BLaER1 treated with 17β-estradiol and CSF1 and Interleukin-3, amounts not matched to agents 10 nM and 100 nM (cell line): Measurements from ENCODE around the gene BLCAP.

Experiments used
- H3K27ac ChIP-seq, 11 experiments: shearing (Covaris generic); formaldehyde crosslinking; 2 replicates each; pipeline ENCODE4 v1.8.1; 2022
- H3K27me3 ChIP-seq, 11 experiments: shearing (Covaris generic); formaldehyde crosslinking; 2 replicates each; pipeline ENCODE4 v1.8.1; 2022
- H3K36me3 ChIP-seq, 11 experiments: shearing (Covaris generic); formaldehyde crosslinking; 2 replicates each; pipeline ENCODE4 v1.8.1; 2022
- H3K4me1 ChIP-seq, 10 experiments: shearing (Covaris generic); formaldehyde crosslinking; 2 replicates each; pipeline ENCODE4 v1.8.1; 2022
- H3K4me2 ChIP-seq, 11 experiments: shearing (Covaris generic); formaldehyde crosslinking; 2 replicates each; pipeline ENCODE4 v1.8.1; 2022
- H3K4me3 ChIP-seq, 10 experiments: shearing (Covaris generic); formaldehyde crosslinking; 2 replicates each; pipeline ENCODE4 v1.8.1; 2022
- H3K9ac ChIP-seq, 11 experiments: shearing (Covaris generic); formaldehyde crosslinking; 2 replicates each; pipeline ENCODE4 v1.8.1; 2022
- H3K9me3 ChIP-seq, 11 experiments: shearing (Covaris generic); formaldehyde crosslinking; replicated peaks in 1 of 11; 2 replicates each; pipeline ENCODE4 v1.8.1; 2022
- H4K20me1 ChIP-seq, 11 experiments: shearing (Covaris generic); formaldehyde crosslinking; 2 replicates each; pipeline ENCODE4 v1.8.1; 2022
- Cebpa-rat ChIP-seq, 11 experiments: shearing (Covaris generic); IDR thresholded peaks; 2 replicates each; pipeline ENCODE4 v1.8.1; 2022

The BLCAP gene

DNA sequence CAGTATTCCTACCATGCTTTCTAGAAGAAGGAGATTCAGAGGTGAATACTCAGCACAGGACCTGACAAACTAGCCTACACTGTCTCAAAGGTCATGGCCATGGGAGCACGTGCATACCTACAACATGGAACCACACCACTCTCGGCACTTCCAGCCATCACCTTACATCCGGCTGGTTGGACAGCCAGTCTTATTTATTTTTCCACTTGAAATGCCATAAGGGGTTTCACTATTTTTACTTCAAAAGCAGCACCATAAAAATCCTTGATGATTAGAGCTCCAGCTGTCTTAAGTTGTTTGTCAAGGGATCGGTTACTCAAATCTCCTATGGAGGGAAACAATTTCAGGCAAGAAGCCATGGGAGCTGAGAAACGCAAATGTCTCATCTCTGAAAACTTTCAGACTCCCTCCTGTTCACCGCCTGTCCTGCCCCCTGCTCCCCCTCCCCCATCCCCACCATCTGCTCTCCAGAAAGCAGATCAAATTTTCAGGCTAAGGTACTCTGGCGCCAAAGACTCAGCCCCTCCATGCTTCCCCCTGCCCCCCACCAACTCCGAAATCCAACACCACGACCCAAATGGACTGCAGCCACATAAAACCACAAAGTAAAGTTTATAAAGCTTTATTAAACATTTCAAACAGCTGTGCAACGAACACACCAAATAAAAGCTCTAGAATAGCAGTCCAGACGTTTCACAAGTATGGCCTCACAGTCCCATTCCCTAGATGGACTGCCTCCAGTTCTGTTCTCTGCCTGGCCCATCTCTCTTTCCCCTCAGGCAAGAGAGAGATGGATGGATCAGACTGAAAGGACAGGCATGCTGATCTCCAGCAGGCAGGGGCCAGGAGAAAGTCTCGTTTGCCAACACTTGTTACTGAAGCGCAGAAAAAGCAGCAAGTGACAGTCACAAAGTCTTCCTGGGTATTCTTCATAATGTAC lies 10.6 kb downstream of the BLCAP start:
- Histone ChIP-seq H3K4me3 (no peak overlapping the region), H3K4me1 (no peaks in the 10 kb centered on the region; a peak in 1 of 20 replicates)

DNA sequence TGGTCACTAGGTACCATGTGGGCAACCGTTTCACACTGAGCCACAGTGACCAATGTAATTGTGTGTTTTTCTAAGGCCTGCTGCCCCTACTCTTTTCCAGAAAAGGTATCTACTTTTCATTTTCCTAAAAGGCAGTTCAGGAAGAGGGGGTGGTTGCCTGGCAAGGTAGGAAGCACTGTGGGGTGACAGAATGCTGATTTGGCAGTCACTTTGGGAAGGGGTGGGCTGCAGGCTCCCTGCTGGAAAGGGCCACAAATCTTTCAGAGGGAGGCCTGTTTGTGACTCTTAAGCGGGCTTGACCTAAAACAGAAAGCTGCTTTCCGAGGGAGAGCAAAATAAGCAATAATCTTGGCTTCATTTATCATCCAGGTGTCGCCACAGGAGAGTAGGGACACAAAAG lies 11.8 kb downstream of the BLCAP start:
- Histone ChIP-seq H4K20me1 (peaks cover 40 to 100% (median 78%) of the 10 kb centered on the region in 11 experiments), H3K9ac (no peak overlapping the region), H3K27ac (no peak overlapping the region)

More for the DNA sequence above, 10.6 kb downstream of the BLCAP start:
- Histone ChIP-seq H4K20me1 (peaks cover 40 to 100% (median 88%) of the 10 kb centered on the region in 11 experiments), H3K27ac (no peak overlapping the region), H3K9ac (no peak overlapping the region), H3K36me3 (peaks cover 25 to 98% (median 48%) of the 10 kb centered on the region in 11 experiments), H3K27me3 (no peaks in the 10 kb centered on the region), H3K4me2 (no peak overlapping the region), H3K9me3 (peaks cover 0 to 22% (median 16%) of the 10 kb centered on the region in 11 experiments; a peak in 19 of 22 replicates)
- no peak for TF ChIP-seq Cebpa-rat (IDR thresholded peaks at IDR 0.05)

DNA sequence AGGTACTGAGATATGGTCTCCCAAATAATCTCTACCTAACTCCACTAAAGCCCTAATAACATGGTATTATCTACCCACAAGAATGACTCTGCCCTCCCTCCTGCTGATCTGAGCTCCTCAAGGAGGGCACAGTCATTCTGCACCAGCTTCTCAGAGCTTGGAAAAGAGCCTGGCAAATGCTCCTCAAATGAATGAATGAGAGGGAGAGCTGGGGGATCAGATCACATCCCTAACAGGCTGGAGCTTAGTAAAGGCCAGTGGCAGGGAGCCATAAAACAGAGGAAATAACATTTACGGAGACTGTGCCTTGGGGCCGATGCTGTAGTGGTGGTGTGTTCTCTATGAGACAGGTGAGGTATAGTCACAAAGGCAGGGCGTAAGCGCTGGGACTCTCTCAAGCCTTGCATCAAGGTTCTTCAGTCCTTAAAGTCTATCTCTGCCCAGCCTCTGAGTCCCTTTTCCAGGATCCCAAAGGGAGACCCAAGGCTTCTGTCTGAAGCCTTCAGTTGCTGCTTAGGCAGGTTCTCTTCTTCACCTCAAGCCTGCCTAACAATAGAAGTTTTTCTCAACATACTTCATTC lies 13.8 kb downstream of the BLCAP start:
- H3K36me3 ChIP-seq = peaks cover 12 to 98% (median 36%) of the 10 kb centered on the region in 11 experiments; a peak in 18 of 22 replicates
- no peak overlapping the region for H3K4me3 ChIP-seq
- no peak overlapping the region for H3K9ac ChIP-seq
- H3K27me3 ChIP-seq = no peaks in the 10 kb centered on the region
- H3K9me3 ChIP-seq = no peaks in the 10 kb centered on the region
- no peak overlapping the region for H3K27ac ChIP-seq
- H3K4me2 ChIP-seq = no peak overlapping the region
- peaks cover 25 to 97% (median 58%) of the 10 kb centered on the region in 11 experiments for H4K20me1 ChIP-seq
- H3K4me1 ChIP-seq = no peaks in the 10 kb centered on the region
- no peak for TF ChIP-seq Cebpa-rat (IDR thresholded peaks at IDR 0.05)

More for the DNA sequence above, 11.8 kb downstream of the BLCAP start:
- Histone ChIP-seq H3K4me2 (no peak overlapping the region), H3K4me3 (no peak overlapping the region), H3K36me3 (peaks cover 21 to 98% (median 40%) of the 10 kb centered on the region in 11 experiments; a peak in 20 of 22 replicates), H3K4me1 (no peaks in the 10 kb centered on the region; a peak in 1 of 20 replicates), H3K9me3 (peaks cover 0 to 10% (median 6%) of the 10 kb centered on the region in 11 experiments; a peak in 18 of 22 replicates), H3K27me3 (no peaks in the 10 kb centered on the region)
- TF ChIP-seq Cebpa-rat (IDR thresholded peaks at IDR 0.05) = no peak

DNA sequence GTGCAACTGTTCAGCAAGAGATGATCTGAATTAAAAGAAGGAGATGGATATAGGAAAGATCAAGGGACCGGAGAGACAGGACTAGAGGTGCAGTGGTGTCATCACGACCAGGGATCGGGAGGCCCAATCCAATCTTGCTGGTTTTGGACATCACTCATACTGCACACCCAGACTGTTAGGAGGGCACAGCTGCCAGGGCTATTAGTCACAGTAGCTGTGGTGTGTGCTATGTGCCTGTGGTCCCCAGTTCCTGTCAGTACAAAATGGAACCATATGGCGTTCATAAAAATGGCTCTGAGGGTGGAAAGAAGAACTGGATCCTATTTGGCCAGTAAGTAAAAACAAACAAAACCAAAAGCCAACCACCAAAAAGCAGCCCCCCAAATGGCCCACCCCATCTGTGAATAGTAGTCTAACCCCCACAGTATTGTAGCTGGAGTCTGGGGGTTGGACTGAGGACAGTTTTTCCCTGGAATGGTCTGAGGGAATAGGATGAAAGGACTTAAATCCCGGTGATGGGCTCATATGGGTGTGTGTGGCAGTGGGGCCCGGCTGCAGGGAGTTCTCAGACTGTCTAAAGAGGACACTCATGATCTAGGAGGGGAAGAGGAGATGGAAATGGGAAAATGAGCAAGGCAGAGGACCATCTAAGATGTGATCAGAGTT lies 15.9 kb downstream of the BLCAP start:
- H3K27me3 ChIP-seq = no peaks in the 10 kb centered on the region
- H3K9ac ChIP-seq = no peak overlapping the region
- H3K4me3 ChIP-seq = no peak overlapping the region
- peaks cover 0 to 12% (median 10%) of the 10 kb centered on the region in 10 experiments; a peak in 13 of 20 replicates for H3K4me1 ChIP-seq
- peaks cover 16 to 88% (median 38%) of the 10 kb centered on the region in 11 experiments; a peak in 19 of 22 replicates for H4K20me1 ChIP-seq
- peaks cover 10 to 91% (median 28%) of the 10 kb centered on the region in 11 experiments; a peak in 18 of 22 replicates for H3K36me3 ChIP-seq
- no peak for TF ChIP-seq Cebpa-rat (IDR thresholded peaks at IDR 0.05)
- no peaks in the 10 kb centered on the region for H3K9me3 ChIP-seq
- no peak overlapping the region for H3K4me2 ChIP-seq
- H3K27ac ChIP-seq = no peak overlapping the region

DNA sequence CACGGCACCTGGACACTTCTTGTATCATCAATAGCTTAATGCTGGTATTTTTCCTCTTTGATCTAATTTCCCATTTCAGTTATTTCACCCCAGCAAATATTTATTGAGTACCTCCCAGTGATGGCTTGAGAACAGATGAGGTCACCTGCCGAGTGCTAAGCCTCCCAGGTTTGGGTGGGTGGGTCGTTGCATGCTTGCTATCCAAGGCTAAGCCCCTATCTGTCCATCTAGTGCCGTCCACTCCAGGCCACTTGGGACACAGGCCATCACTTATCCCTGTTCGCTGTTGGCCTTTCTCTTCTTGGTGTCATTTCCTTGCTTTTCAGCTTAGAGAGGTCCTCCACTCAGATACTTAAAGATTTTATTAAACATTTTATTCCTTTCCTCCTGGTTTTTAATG lies 17.4 kb downstream of the BLCAP start:
- H3K4me2 ChIP-seq = no peak overlapping the region
- H3K4me3 ChIP-seq = no peak overlapping the region
- no peak for TF ChIP-seq Cebpa-rat (IDR thresholded peaks at IDR 0.05)
- no peaks in the 10 kb centered on the region for H3K9me3 ChIP-seq
- no peak overlapping the region for H3K9ac ChIP-seq
- H3K27me3 ChIP-seq = no peaks in the 10 kb centered on the region
- peaks cover 0 to 15% (median 10%) of the 10 kb centered on the region in 10 experiments; a peak in 13 of 20 replicates for H3K4me1 ChIP-seq
- H3K36me3 ChIP-seq = peaks cover 10 to 76% (median 22%) of the 10 kb centered on the region in 11 experiments; a peak in 18 of 22 replicates
- H3K27ac ChIP-seq = no peak overlapping the region
- H4K20me1 ChIP-seq = peaks cover 4 to 81% (median 23%) of the 10 kb centered on the region in 11 experiments; a peak in 15 of 22 replicates

DNA sequence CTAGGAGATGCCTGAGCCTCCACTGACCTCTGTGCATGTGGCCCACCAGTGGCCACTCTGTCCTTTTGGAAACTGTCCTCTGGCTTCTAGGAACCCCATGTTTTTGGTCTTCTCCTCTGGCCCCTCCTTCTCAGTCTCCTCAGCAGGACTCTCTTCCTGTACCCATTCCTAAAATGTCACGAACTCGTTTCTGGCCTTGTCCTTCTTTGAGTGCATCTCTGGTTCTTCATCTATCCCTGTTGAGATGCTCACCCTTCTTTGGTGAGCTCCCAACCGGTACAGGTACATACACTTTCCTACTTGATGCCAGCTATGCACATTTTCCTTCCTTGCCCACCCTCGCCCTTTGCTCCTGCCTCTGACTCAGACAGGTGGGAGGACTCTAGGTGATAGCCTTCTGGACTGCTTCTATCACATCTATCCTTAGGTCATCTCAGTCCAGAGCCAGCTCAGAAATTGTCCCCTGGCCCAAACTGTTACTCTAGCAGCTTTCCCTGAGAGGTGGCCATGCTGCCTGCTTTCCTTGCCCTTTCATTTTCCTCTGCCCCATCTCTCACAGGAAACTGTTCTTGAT lies 21.4 kb downstream of the BLCAP start:
- peaks cover 0 to 49% (median 6%) of the 10 kb centered on the region in 11 experiments; a peak in 11 of 22 replicates for H3K36me3 ChIP-seq
- peaks cover 0 to 15% (median 10%) of the 10 kb centered on the region in 10 experiments; a peak in 13 of 20 replicates for H3K4me1 ChIP-seq
- no peak overlapping the region for H3K27ac ChIP-seq
- H4K20me1 ChIP-seq = peaks cover 0 to 75% (median 8%) of the 10 kb centered on the region in 11 experiments; a peak in 9 of 22 replicates
- no peak for TF ChIP-seq Cebpa-rat (IDR thresholded peaks at IDR 0.05)
- H3K9me3 ChIP-seq = no peaks in the 10 kb centered on the region
- H3K4me2 ChIP-seq = no peak overlapping the region
- no peak overlapping the region for H3K9ac ChIP-seq
- no peak overlapping the region for H3K4me3 ChIP-seq
- no peaks in the 10 kb centered on the region for H3K27me3 ChIP-seq

DNA sequence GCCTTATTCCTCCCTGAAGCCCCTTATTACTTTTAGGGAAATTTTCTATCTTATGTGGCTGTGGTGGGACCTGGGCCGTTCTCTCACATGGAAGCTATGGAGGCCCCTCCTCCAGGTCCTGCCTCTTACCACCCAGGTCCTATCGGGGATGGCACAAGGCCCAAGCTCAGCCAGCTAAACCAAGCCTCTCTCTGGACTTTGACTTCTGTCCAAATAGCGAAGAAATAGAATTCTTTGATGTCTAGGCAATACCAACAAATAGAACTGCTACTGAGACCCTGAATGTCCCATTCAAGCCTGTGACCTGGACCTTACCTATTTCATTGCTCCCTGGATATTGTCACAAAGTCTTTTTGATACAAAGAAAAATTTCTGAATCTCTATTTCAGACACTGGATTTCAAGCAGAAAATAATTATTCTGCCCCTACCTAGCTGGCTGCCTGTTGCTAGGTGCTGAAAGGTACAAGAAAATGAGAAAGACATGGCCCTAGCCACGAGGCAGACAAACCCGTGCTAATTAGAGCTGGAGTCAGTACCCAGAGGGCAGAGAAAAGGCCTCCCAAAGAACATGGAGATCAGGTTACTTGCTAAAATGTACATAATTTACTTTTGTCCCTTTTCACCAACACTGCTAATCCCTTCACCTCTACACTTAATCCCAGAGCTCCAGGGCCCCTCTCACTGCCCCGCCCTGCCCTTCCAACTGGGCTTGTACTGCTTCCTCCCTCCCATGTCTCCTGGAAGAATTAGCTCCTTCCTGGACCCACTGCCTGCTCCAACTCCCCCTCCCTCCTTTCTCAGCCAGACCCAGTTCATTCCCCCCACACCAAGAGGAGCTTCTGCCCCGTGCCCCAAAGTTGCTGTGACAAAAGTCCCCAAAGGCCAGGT lies 22.2 kb downstream of the BLCAP start:
- no peak overlapping the region for H3K27ac ChIP-seq

More for the DNA sequence above, 22.2 kb downstream of the BLCAP start:
- no peak for TF ChIP-seq Cebpa-rat (IDR thresholded peaks at IDR 0.05)
- Histone ChIP-seq H3K4me2 (no peak overlapping the region), H3K27me3 (no peaks in the 10 kb centered on the region), H3K36me3 (peaks cover 0 to 42% (median 4%) of the 10 kb centered on the region in 11 experiments; a peak in 11 of 22 replicates), H3K4me3 (no peak overlapping the region), H3K4me1 (peaks cover 0 to 15% (median 10%) of the 10 kb centered on the region in 10 experiments; a peak in 13 of 20 replicates), H3K9ac (no peak overlapping the region), H3K9me3 (no peaks in the 10 kb centered on the region), H4K20me1 (peaks cover 0 to 67% (median 8%) of the 10 kb centered on the region in 11 experiments; a peak in 9 of 22 replicates)
